Measurements from ENCODE around the gene ZNF428.

DNA sequence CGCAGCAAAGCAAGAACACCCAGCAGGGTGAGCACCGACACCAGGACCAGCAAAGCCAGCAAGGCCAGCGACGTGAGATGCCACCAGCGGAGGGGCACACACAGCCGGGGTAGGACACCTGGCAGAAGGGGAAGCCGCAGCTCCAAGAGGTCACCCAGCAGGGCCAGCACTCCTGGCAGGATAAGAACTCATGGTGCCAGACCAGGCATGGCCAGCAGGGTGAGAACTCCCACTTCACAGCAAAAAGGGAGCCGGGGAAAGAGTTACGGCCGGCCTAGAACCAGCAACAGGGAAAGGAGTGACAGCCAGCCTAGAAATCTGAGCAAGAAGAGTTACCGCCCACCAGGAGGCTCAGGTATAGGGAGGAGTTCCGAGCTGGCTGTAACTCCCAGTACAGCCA, 7.1 kb downstream of the ZNF428 start:
- TF ChIP-seq, protein P1, sequence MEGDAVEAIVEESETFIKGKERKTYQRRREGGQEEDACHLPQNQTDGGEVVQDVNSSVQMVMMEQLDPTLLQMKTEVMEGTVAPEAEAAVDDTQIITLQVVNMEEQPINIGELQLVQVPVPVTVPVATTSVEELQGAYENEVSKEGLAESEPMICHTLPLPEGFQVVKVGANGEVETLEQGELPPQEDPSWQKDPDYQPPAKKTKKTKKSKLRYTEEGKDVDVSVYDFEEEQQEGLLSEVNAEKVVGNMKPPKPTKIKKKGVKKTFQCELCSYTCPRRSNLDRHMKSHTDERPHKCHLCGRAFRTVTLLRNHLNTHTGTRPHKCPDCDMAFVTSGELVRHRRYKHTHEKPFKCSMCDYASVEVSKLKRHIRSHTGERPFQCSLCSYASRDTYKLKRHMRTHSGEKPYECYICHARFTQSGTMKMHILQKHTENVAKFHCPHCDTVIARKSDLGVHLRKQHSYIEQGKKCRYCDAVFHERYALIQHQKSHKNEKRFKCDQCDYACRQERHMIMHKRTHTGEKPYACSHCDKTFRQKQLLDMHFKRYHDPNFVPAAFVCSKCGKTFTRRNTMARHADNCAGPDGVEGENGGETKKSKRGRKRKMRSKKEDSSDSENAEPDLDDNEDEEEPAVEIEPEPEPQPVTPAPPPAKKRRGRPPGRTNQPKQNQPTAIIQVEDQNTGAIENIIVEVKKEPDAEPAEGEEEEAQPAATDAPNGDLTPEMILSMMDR (IDR thresholded peaks at IDR 0.05; ENCODE audit: low read depth, low read length, poor library complexity, severe bottlenecking): no peak
- TF ChIP-seq EZH2phosphoT487 (IDR thresholded peaks at IDR 0.05; ENCODE audit: borderline replicate concordance, low read length): no peak
